HEK293 (cell line): ENCODE results near the gene SMURF1.

Experiments
- SALL2 ChIP-seq: fragments of 450-650 bp; formaldehyde crosslinking; IDR thresholded peaks from 2 replicates; pipeline ENCODE4 v1.5.0; 2017; ENCODE audit warnings: missing biosample characterization, mild to moderate bottlenecking, missing genetic modification characterization, borderline replicate concordance
- ZBTB48 ChIP-seq: fragments of 450-650 bp; formaldehyde crosslinking; IDR thresholded peaks from 2 replicates; pipeline ENCODE4 v1.5.1; 2016; ENCODE audit warnings: missing biosample characterization, missing genetic modification characterization
- ZNF138 ChIP-seq: fragments of 450-650 bp; formaldehyde crosslinking; IDR thresholded peaks from 2 replicates; pipeline ENCODE4 v1.5.1; 2016; ENCODE audit warnings: missing biosample characterization, missing genetic modification characterization, borderline replicate concordance
- ZNF175 ChIP-seq: fragments of 450-650 bp; formaldehyde crosslinking; IDR thresholded peaks from 2 replicates; pipeline ENCODE4 v1.5.1; 2016; ENCODE audit warnings: missing biosample characterization, missing genetic modification characterization
- ZNF274 ChIP-seq, 2 experiments: fragments of 200-500 bp in 1 of 2; fragments of 450-650 bp in 1 of 2; sonication (Bioruptor generic) in 1 of 2; formaldehyde crosslinking in 1 of 2; IDR thresholded peaks; 2 replicates each; pipeline versions ENCODE4 v1.5.1 to v1.6.1; 2014 to 2016; ENCODE audit warnings: borderline replicate concordance in 1 of 2, inconsistent platforms in 1 of 2, low read length in 1 of 2, missing biosample characterization in 1 of 2, missing genetic modification characterization in 1 of 2
- ZNF354C ChIP-seq: fragments of 450-650 bp; formaldehyde crosslinking; IDR thresholded peaks from 2 replicates; pipeline ENCODE4 v1.5.1; 2016; ENCODE audit warnings: missing biosample characterization, missing genetic modification characterization, low read depth, borderline replicate concordance
- ZNF48 ChIP-seq: fragments of 450-650 bp; formaldehyde crosslinking; IDR thresholded peaks from 2 replicates; pipeline ENCODE4 v1.5.1; 2016; ENCODE audit warnings: missing biosample characterization, missing genetic modification characterization
- ZSCAN30 ChIP-seq: fragments of 450-650 bp; IDR thresholded peaks from 2 replicates; pipeline ENCODE4 v1.5.1; 2018; ENCODE audit warnings: missing biosample characterization, mild to moderate bottlenecking, missing genetic modification characterization, moderate library complexity
- TF ChIP-seq, protein P1 (sequence below): fragments of 450-650 bp; formaldehyde crosslinking; IDR thresholded peaks from 2 replicates; pipeline ENCODE4 v1.5.1; 2016; ENCODE audit warnings: missing biosample characterization, missing genetic modification characterization
- TF ChIP-seq, protein P2 (sequence below): fragments of 450-650 bp; formaldehyde crosslinking; IDR thresholded peaks from 2 replicates; pipeline ENCODE4 v1.5.1; 2016; ENCODE audit warnings: missing biosample characterization, missing genetic modification characterization
- TF ChIP-seq, protein P3 (sequence below): fragments of 450-650 bp; formaldehyde crosslinking; IDR thresholded peaks from 2 replicates; pipeline ENCODE4 v1.5.1; 2016; ENCODE audit warnings: missing biosample characterization, missing genetic modification characterization
- TF ChIP-seq, protein P4 (sequence below): fragments of 450-650 bp; formaldehyde crosslinking; IDR thresholded peaks from 2 replicates; pipeline ENCODE4 v1.5.1; 2016; ENCODE audit warnings: missing biosample characterization, missing genetic modification characterization
- TF ChIP-seq, protein P5 (sequence below): fragments of 450-650 bp; formaldehyde crosslinking; IDR thresholded peaks from 2 replicates; pipeline ENCODE4 v1.5.1; 2016; ENCODE audit warnings: missing biosample characterization, missing genetic modification characterization

DNA sequence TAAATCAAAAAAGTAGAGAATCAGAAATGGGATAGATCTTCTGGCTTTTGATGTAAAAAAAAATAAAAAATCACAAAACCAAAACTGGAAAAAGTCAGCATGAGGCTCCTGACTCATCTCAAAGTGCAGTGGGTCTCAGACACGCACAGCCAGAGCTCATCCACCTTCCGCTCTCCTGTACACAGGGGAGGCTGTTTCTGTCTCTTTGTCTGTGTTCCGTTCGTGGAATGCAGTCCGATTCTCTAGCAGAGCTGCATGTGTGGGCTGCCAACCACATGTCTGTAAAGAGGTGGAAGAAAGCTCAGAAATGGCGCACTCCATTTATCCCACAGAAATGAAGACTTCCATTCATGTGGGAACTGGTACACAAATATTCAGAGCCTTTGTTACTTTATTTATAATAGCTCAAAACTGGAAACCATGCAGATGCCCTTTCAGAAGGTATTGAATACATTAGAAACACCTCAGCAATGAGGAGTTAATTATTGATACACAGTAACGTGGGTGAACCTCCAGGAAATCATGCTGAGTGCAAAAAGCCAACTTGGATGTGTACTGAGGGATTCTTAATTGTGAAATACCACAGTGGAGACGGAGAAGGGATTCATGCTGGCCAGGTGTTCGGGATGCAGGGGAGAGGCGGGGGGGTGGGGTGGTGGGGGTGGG is 142.3 kb downstream of the SMURF1 start:
- TF ChIP-seq, protein P1, sequence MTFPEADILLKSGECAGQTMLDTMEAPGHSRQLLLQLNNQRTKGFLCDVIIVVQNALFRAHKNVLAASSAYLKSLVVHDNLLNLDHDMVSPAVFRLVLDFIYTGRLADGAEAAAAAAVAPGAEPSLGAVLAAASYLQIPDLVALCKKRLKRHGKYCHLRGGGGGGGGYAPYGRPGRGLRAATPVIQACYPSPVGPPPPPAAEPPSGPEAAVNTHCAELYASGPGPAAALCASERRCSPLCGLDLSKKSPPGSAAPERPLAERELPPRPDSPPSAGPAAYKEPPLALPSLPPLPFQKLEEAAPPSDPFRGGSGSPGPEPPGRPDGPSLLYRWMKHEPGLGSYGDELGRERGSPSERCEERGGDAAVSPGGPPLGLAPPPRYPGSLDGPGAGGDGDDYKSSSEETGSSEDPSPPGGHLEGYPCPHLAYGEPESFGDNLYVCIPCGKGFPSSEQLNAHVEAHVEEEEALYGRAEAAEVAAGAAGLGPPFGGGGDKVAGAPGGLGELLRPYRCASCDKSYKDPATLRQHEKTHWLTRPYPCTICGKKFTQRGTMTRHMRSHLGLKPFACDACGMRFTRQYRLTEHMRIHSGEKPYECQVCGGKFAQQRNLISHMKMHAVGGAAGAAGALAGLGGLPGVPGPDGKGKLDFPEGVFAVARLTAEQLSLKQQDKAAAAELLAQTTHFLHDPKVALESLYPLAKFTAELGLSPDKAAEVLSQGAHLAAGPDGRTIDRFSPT = no peak
- TF ChIP-seq, protein P2, sequence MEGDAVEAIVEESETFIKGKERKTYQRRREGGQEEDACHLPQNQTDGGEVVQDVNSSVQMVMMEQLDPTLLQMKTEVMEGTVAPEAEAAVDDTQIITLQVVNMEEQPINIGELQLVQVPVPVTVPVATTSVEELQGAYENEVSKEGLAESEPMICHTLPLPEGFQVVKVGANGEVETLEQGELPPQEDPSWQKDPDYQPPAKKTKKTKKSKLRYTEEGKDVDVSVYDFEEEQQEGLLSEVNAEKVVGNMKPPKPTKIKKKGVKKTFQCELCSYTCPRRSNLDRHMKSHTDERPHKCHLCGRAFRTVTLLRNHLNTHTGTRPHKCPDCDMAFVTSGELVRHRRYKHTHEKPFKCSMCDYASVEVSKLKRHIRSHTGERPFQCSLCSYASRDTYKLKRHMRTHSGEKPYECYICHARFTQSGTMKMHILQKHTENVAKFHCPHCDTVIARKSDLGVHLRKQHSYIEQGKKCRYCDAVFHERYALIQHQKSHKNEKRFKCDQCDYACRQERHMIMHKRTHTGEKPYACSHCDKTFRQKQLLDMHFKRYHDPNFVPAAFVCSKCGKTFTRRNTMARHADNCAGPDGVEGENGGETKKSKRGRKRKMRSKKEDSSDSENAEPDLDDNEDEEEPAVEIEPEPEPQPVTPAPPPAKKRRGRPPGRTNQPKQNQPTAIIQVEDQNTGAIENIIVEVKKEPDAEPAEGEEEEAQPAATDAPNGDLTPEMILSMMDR = no peak
- TF ChIP-seq, protein P3, sequence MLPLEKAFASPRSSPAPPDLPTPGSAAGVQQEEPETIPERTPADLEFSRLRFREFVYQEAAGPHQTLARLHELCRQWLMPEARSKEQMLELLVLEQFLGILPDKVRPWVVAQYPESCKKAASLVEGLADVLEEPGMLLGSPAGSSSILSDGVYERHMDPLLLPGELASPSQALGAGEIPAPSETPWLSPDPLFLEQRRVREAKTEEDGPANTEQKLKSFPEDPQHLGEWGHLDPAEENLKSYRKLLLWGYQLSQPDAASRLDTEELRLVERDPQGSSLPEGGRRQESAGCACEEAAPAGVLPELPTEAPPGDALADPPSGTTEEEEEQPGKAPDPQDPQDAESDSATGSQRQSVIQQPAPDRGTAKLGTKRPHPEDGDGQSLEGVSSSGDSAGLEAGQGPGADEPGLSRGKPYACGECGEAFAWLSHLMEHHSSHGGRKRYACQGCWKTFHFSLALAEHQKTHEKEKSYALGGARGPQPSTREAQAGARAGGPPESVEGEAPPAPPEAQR (tag by site-specific recombination) = no peak
- TF ChIP-seq, protein P4, sequence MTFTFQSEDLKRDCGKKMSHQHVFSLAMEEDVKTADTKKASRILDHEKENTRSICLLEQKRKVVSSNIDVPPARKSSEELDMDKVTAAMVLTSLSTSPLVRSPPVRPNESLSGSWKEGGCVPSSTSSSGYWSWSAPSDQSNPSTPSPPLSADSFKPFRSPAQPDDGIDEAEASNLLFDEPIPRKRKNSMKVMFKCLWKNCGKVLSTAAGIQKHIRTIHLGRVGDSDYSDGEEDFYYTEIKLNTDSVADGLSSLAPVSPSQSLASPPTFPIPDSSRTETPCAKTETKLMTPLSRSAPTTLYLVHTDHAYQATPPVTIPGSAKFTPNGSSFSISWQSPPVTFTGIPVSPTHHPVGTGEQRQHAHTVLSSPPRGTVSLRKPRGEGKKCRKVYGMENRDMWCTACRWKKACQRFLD (tag by site-specific recombination) = no peak
- TF ChIP-seq ZNF175 (no peak), ZNF354C (tag by site-specific recombination) (no peak), ZNF274 (IDR thresholded peaks at IDR 0.05; ENCODE audit: low read length) (no peak), ZNF274 (tag by site-specific recombination; IDR thresholded peaks at IDR 0.05; ENCODE audit: borderline replicate concordance) (no peak), SALL2 (tag by site-specific recombination) (no peak), ZNF138 (no peak), ZNF48 (no peak), ZBTB48 (tag by site-specific recombination) (no peak), ZSCAN30 (tag by site-specific recombination) (no peak)
- TF ChIP-seq, protein P5, sequence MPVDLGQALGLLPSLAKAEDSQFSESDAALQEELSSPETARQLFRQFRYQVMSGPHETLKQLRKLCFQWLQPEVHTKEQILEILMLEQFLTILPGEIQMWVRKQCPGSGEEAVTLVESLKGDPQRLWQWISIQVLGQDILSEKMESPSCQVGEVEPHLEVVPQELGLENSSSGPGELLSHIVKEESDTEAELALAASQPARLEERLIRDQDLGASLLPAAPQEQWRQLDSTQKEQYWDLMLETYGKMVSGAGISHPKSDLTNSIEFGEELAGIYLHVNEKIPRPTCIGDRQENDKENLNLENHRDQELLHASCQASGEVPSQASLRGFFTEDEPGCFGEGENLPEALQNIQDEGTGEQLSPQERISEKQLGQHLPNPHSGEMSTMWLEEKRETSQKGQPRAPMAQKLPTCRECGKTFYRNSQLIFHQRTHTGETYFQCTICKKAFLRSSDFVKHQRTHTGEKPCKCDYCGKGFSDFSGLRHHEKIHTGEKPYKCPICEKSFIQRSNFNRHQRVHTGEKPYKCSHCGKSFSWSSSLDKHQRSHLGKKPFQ (tag by site-specific recombination) = no peak
